SU-DHL-6 (cell line): ENCODE results near the gene BIVM.

Experiments used
- EZH2phosphoT487 ChIP-seq: fragments of 200-600 bp; sonication (generic), shearing (Covaris generic); conservative IDR thresholded peaks from 2 replicates; pipeline ENCODE4 v1.6.1; 2018; ENCODE audit warnings: mild to moderate bottlenecking, antibody characterized with exemption, low read length, moderate library complexity, mixed read lengths
- TF ChIP-seq, protein P1 (sequence below): fragments of 200-600 bp; sonication (generic); IDR thresholded peaks from one replicate; pipeline ENCODE4 v1.5.1; 2017; ENCODE audit warnings: antibody characterized with exemption, mild to moderate bottlenecking, low read length, moderate library complexity; ENCODE audit not compliant: insufficient read depth, poor library complexity, severe bottlenecking

DNA sequence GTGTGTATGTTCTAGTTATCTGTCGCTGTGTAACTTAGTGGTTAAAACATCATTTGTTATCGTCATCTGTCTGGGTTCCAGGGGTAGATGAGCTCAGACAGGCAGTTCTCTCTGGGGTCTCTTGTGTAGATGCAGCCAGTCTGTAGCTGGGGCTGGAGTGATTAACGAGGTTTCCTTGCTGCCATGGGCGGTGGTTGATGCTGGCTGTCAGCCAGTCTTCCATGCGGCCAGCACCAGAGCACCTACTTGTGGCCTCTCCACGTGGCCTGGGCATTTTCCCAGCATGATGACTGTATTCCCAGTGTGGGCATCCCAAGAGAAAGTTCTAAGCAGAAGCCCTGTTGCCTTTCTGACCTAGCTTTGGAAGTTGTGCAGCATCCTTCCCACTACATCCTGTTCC is 57.6 kb downstream of the BIVM start:
- TF ChIP-seq, protein P1, sequence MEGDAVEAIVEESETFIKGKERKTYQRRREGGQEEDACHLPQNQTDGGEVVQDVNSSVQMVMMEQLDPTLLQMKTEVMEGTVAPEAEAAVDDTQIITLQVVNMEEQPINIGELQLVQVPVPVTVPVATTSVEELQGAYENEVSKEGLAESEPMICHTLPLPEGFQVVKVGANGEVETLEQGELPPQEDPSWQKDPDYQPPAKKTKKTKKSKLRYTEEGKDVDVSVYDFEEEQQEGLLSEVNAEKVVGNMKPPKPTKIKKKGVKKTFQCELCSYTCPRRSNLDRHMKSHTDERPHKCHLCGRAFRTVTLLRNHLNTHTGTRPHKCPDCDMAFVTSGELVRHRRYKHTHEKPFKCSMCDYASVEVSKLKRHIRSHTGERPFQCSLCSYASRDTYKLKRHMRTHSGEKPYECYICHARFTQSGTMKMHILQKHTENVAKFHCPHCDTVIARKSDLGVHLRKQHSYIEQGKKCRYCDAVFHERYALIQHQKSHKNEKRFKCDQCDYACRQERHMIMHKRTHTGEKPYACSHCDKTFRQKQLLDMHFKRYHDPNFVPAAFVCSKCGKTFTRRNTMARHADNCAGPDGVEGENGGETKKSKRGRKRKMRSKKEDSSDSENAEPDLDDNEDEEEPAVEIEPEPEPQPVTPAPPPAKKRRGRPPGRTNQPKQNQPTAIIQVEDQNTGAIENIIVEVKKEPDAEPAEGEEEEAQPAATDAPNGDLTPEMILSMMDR = no peak
- TF ChIP-seq EZH2phosphoT487 = no peak
